Measurements from ENCODE around the gene NSG2.
"Not testable (repeated sequence)": the region's sequence is repeated elsewhere in the genome, so short reads cannot be mapped to it uniquely, and the experiment has no call there.

The NSG2 gene

GRCh38 chr5:174045470-174046025, at the start of gene NSG2:
TSS of gene NSG2 (plus strand) at chr5:174045706. CDS start at chr5:174046756, 1,050 bp downstream.
- no peak for DNase-seq

GRCh38 chr5:173997331-173997730, 48.2 kb upstream of the NSG2 start:
- no peak for DNase-seq

GRCh38 chr5:173998531-173998930, 47.0 kb upstream of the NSG2 start:
- DNase-seq, result no peak

DNA sequence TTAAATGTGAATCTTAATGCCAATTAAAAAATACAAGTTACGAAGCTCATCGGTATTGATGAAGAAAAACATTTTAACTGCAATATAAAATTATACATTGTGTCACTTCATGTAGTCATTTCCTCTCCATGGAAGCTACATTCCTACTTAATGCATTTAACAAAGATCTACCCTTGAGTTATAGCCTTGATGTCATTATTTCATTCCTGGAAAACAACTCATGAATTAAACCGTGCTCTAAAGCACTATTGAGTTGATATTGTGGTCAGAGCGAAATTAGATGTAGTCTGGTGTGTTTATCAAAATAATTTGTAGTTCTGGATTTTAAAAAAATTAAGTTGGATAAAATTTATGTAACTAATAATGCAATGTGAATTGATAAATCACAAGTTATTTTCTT, 45.4 kb upstream of the NSG2 start:
- DNase-seq, result no peak

- DNase-seq, result no peak
Measured at GRCh38 chr5:174003795-174004194, 41.7 kb upstream of the NSG2 start.

DNA sequence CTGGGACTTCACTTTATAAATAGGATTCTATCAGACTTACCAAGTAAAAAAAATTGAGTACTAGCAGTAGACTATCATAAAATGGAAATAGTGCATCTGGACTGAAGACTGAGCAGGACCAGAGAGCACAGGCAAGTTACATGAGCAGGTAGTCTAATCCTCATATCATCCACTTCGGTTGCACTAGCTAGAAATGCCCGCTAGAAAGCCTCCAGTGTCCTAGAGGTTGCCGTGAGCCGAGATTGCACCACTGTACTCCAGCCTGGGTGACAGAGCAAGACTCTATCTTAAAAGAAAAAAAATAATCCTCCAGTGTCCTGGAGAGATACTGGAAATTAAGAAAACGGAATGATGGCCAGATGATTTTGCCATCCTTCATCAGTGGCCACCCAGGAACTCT, 36.6 kb upstream of the NSG2 start:
- DNase-seq, result no peak

- DNase-seq, result no peak
Measured at GRCh38 chr5:174010365-174010764, 35.1 kb upstream of the NSG2 start.

DNA sequence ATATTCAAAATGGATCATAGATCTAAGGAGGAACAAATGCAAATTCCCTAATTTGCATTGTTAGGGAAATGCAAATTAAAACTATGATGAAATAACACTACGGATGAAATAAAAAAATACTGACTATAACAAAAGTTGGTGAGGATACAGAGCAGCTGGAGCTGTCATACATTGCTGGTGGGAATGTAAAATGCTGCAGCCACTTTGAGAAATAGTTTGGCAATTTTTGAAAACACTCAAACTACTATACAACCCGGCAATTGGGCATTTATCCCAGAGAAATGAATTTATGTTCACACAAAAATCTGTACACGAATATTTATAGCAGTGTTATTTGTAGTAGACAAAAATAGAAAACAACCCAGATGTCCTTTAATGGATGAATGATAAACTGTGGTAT, 34.1 kb upstream of the NSG2 start:
- no peak for DNase-seq

DNA sequence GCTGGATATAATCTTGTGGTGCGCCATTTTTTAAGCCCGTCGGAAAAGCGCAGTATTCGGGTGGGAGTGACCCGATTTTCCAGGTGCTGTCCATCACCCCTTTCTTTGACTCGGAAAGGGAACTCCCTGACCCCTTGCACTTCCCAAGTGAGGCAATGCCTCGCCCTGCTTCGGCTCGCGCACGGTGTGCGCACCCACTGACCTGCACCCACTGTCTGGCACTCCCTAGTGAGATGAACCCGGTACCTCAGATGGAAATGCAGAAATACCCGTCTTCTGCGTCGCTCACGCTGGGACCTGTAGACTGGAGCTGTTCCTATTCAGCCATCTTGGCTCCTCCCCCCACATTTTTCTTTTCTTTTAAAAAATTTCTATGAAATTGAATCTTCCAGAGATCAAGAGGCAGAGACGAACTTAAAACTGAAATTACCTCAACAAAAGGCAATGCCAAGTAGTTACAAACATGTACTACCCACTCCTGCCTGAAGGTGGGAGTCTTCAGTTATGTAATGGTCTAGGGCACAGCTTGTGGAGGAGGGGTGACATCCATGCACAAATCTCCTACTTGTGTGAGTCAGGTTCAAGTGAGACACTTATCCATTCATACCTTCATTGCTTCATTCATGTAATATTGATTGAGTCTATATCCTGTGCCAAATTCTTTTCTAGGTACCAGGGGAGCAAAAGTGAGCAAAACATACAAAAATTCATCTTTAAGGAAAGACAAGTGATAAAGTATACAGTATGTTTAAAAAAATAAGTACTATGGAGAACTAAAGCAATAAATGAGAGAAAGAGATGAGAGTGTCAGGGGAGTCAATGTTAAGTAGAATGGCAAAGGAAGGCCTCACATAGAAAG, 25.2 kb upstream of the NSG2 start:
- DNase-seq, result not testable (repeated sequence)

- no peak for DNase-seq
Measured at GRCh38 chr5:174020928-174021304, 24.6 kb upstream of the NSG2 start.

GRCh38 chr5:174022384-174023095, 23.0 kb upstream of the NSG2 start:
- DNase-seq, result no peak

DNA sequence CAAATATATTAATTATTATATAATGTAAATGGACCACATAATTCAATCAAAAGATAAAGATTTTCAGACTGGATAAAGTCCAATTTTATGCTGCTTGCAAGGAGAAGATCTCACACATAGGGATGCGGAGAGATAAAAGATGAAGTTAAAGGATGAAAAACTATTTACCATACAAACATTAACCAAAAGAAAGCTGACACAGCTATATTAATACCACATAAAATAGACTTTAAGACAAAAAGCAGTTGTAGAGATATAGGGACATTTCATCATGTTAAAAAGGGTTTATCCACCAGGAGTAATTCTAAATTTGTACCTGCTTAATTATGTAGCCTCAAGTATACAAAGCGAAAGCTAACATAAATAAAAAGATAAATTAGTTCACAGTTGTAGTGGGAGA, 15.2 kb upstream of the NSG2 start:
- DNase-seq, result no peak

DNA sequence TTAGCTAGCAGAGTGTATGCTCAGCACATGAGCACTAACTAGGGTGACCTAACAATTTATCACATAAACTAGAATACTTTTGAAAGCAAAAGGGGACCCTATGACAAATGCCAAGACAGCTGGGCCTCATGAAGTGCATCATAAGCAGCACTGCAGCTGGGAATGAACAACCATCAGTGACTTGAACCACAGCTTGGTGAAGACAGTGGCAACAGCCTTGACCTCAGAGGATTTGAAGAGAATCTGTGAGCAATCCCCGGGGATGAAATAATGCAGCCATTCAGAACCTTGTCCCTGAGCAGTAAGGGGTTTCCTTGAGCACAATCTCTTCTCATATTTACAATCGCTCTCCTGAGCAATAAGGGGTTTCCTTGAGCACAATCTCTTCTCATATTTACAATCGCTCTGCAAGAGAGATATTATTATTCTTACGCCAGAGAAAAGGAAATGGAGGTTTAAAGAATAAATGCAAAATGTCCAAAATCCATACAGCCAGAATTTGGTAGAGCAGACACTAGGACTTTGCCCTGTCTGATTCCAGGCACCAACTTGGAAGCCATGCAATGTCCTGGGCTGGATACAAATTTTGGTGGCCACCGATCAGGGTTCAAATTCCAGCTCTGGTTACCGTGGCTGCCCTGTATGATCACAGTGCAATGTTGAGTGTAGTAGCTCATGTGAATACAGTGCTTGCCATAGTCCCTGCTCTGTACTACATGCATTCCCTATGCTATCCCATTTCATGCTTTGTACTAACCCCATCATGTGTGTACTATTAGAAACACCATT, 846 bp upstream of the NSG2 start:
- DNase-seq, result no peak

GRCh38 chr5:174046558-174046957, 1.1 kb downstream of the NSG2 start:
- DNase-seq, result no peak

- DNase-seq, result no peak
Measured at GRCh38 chr5:174047472-174048099, 2.1 kb downstream of the NSG2 start.

DNA sequence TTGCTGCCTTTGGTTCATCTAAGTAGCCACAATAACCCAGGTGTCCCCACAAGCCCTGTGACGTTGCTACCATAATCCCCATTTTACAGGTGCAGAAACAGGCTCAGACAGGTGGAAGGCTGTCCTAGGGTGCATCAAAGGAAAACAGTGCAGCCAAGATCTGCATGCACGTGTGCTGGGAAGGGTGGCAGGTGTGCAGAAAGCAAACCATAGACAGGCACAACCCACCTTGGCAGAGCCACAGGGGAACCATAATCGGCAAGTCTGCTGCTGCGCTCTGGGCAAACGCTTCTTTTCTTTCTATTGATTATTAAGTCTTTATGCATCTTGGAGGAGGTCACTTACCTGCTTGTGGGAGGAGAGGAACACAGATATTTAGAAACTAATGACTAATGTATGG, 7.1 kb downstream of the NSG2 start:
- no peak for DNase-seq

DNA sequence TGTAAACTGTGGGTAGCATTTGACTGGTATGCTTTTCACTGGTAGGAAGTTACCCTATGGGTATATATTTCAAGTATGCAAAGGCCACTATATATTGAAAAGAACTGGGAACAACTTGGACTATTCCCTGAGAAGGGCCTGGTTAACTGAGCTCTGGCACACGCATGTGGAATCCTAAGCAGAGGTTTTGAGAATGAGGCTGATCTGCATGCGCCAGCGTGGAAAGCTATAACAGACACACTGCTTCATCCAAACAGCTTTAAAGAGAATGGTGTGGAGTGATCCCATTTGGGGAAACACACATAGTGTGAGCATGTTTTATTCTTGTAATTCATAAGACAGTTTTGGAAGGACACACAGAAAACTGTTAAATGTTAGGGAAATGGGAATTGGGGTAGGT, 8.4 kb downstream of the NSG2 start:
- no peak for DNase-seq

- no peak for DNase-seq
Measured at GRCh38 chr5:174056064-174056847, 10.8 kb downstream of the NSG2 start.

GRCh38 chr5:174057206-174057605, 11.7 kb downstream of the NSG2 start:
- no peak for DNase-seq

- no peak for DNase-seq
Measured at GRCh38 chr5:174058433-174059122, 13.1 kb downstream of the NSG2 start.

GRCh38 chr5:174059247-174059646, 13.7 kb downstream of the NSG2 start:
- DNase-seq, result no peak

All from activated CD8-positive, alpha-beta memory T cell treated with anti-CD3 and anti-CD28 coated beads, Interleukin-2, amount 50 U/mL, for 4 hours (primary cell).